ENCODE results near the gene LRRN3.

LRRN3 gene

DNA sequence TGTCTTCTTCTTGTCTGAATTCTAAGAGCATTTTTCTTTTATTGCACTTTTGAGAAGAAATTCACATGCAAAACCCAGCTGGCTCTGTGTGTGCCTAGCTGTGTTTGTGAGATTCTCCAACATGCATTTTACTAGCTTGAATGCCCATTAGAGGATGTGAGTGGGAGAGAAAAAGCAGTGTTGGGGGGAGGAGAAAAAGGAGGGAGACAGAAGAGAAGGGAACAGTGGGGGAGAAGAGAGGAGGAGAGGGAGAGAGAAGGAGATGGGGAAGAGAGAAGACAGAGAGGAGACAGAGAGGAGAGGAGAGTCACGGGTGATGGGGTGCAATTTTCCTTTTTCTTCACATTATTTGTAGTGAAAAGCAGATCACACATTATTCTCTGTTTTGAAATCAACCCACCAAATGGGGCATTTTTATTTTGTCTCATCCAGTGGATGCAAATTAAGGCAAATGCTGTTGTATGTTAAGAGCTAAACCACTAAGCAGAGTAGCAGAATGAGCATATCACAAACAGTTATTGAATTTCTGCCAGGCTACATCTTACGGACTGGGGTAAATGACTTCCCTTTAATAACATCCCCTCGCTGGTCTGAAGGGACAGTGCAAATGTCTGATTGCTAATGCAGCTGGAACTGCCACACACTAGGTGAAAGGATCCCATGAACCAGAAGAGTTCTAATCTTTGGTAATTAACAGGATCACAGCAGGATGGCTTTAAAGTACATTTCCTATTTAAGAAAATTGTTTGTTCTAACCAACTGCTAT is 849 bp downstream of the LRRN3 start:
- Histone ChIP-seq H3K4me1 (ENCODE audit: control insufficient read depth, insufficient read depth, low read length) (no peaks in the 10 kb centered on the region), H3K36me3 (ENCODE audit: control insufficient read depth in 2 of 2, insufficient read depth in 2 of 2, low read length in 2 of 2) (no peaks in the 10 kb centered on the region), H3K9me3 (ENCODE audit: control insufficient read depth in 2 of 2, low read length in 2 of 2) (no peaks in the 10 kb centered on the region), H3K4me3 (ENCODE audit: low read length in 2 of 2) (peak overlapping the region; percentile 67 to 76), H3K27ac (ENCODE audit: low read length) (no peak overlapping the region), H3K27me3 (ENCODE audit: control insufficient read depth in 1 of 2, insufficient read depth in 2 of 2, low read length in 2 of 2) (no peaks in the 10 kb centered on the region), H3K9ac (ENCODE audit: low read length in 2 of 2) (no peak overlapping the region)

GRCh38 chr7:111092406-111093236 is 1.7 kb downstream of the LRRN3 start:
- Histone ChIP-seq H3K9ac (ENCODE audit: low read length in 2 of 2) (peak overlapping the region in 1 of 2 donors; percentile 9), H3K4me3 (ENCODE audit: low read length in 2 of 2) (peak overlapping the region; percentile 41 to 76), H3K27ac (ENCODE audit: low read length) (no peak overlapping the region)

DNA sequence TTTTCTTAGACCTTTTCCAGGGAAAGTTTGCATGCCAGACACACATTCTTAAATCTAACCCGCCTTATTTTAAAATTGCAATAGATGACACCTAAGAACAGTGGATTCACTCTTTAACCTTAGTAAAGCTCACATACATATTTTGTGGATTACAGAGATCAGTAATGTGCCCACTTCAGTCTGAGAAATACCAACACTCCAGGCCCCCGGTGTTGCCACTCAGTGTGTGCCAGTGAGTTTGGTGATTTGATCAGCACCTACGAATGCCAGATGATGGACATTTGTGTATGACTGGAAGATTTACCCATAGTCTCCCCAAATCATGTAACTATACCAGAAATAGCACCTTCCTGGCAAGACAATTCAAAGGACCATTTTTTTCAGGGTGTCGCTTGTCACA is 2.6 kb downstream of the LRRN3 start:
- Histone ChIP-seq H3K4me1 (ENCODE audit: control insufficient read depth, insufficient read depth, low read length) (no peaks in the 10 kb centered on the region), H3K27me3 (ENCODE audit: control insufficient read depth in 1 of 2, insufficient read depth in 2 of 2, low read length in 2 of 2) (no peaks in the 10 kb centered on the region), H3K27ac (ENCODE audit: low read length) (no peak overlapping the region), H3K4me3 (ENCODE audit: low read length in 2 of 2) (no peak overlapping the region), H3K36me3 (ENCODE audit: control insufficient read depth in 2 of 2, insufficient read depth in 2 of 2, low read length in 2 of 2) (no peaks in the 10 kb centered on the region), H3K9ac (ENCODE audit: low read length in 2 of 2) (no peak overlapping the region), H3K9me3 (ENCODE audit: control insufficient read depth in 2 of 2, low read length in 2 of 2) (no peaks in the 10 kb centered on the region)

More at GRCh38 chr7:111092406-111093236, 1.7 kb downstream of the LRRN3 start:
- Histone ChIP-seq H3K36me3 (ENCODE audit: control insufficient read depth in 2 of 2, insufficient read depth in 2 of 2, low read length in 2 of 2) (no peaks in the 10 kb centered on the region), H3K27me3 (ENCODE audit: control insufficient read depth in 1 of 2, insufficient read depth in 2 of 2, low read length in 2 of 2) (no peaks in the 10 kb centered on the region), H3K9me3 (ENCODE audit: control insufficient read depth in 2 of 2, low read length in 2 of 2) (no peaks in the 10 kb centered on the region), H3K4me1 (ENCODE audit: control insufficient read depth, insufficient read depth, low read length) (no peaks in the 10 kb centered on the region)

GRCh38 chr7:111094419-111094818 is 3.5 kb downstream of the LRRN3 start:
- H3K9ac ChIP-seq (ENCODE audit: low read length in 2 of 2), result no peak overlapping the region
- no peaks in the 10 kb centered on the region for H3K4me1 ChIP-seq (ENCODE audit: control insufficient read depth, insufficient read depth, low read length)
- no peak overlapping the region for H3K4me3 ChIP-seq (ENCODE audit: low read length in 2 of 2)
- H3K36me3 ChIP-seq (ENCODE audit: control insufficient read depth in 2 of 2, insufficient read depth in 2 of 2, low read length in 2 of 2), result no peaks in the 10 kb centered on the region
- H3K9me3 ChIP-seq (ENCODE audit: control insufficient read depth in 2 of 2, low read length in 2 of 2), result no peaks in the 10 kb centered on the region
- H3K27ac ChIP-seq (ENCODE audit: low read length), result no peak overlapping the region
- H3K27me3 ChIP-seq (ENCODE audit: control insufficient read depth in 1 of 2, insufficient read depth in 2 of 2, low read length in 2 of 2), result no peaks in the 10 kb centered on the region

DNA sequence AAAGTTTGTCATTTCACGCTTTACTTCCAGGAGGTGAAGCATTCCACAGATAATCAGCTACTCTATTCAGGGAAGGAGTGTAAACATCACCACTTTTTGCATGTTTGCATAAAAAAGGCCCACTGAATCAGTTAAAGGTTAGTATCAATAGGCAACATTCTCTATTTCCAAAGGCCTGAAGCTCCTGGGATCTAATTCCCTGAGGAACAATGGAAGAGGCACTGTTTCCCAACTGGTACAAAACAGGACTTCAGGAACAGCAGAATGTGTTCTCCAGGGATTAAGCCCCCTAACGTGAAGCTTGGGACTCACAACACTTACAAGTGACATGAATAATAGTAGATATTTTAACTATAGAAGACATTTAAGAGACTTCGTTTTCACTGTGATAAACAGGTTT is 6.1 kb downstream of the LRRN3 start:
- H3K9ac ChIP-seq (ENCODE audit: low read length in 2 of 2), result no peak overlapping the region
- no peak overlapping the region for H3K27ac ChIP-seq (ENCODE audit: low read length)
- H3K36me3 ChIP-seq (ENCODE audit: control insufficient read depth in 2 of 2, insufficient read depth in 2 of 2, low read length in 2 of 2), result no peaks in the 10 kb centered on the region
- H3K4me3 ChIP-seq (ENCODE audit: low read length in 2 of 2), result no peak overlapping the region
- no peaks in the 10 kb centered on the region for H3K4me1 ChIP-seq (ENCODE audit: control insufficient read depth, insufficient read depth, low read length)
- no peaks in the 10 kb centered on the region for H3K9me3 ChIP-seq (ENCODE audit: control insufficient read depth in 2 of 2, low read length in 2 of 2)
- H3K27me3 ChIP-seq (ENCODE audit: control insufficient read depth in 1 of 2, insufficient read depth in 2 of 2, low read length in 2 of 2), result no peaks in the 10 kb centered on the region

DNA sequence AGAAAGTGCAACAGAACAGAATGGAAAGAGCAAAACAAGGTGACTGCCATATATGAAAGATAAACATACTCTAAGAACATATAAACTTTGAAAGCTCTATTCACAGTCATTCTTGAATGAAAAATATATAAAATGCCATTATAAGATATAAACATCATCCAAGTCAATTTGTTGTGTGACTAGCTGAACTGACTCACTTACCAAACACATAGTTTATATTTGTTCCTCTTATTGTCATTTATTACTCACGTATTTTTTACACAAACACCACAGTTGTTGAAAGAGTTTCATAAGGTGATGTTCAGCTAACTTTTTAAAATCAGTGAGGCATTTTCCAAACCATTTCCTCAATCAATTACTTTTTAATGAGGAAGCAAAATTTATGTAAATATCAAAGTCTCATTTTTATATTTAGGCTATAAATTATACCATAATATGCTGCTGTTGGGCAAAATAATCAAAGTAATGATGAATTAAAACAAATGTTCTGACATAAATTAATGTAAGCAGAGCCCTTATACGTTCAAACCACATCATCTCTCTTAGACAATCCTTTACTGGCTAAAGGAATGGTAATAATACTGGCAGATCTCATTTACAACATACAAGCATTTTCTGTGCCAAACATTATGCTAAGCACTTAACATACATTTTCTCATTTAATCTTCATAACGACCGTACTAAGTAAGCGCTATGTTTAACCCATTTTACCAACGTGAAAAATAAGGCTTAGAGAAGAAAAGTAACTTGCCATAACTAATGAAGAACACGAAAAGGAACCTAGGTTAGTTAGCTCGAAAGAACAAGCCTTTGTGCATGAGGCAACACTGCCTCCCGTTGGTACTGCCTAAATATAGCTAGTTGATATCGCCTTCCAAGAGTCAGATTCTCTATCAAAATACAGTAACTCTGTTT is 7.3 kb downstream of the LRRN3 start:
- H3K4me3 ChIP-seq (ENCODE audit: low read length in 2 of 2), result no peak overlapping the region
- no peak overlapping the region for H3K27ac ChIP-seq (ENCODE audit: low read length)
- no peak overlapping the region for H3K9ac ChIP-seq (ENCODE audit: low read length in 2 of 2)
- no peaks in the 10 kb centered on the region for H3K27me3 ChIP-seq (ENCODE audit: control insufficient read depth in 1 of 2, insufficient read depth in 2 of 2, low read length in 2 of 2)
- no peaks in the 10 kb centered on the region for H3K36me3 ChIP-seq (ENCODE audit: control insufficient read depth in 2 of 2, insufficient read depth in 2 of 2, low read length in 2 of 2)
- H3K9me3 ChIP-seq (ENCODE audit: control insufficient read depth in 2 of 2, low read length in 2 of 2), result no peaks in the 10 kb centered on the region
- H3K4me1 ChIP-seq (ENCODE audit: control insufficient read depth, insufficient read depth, low read length), result no peaks in the 10 kb centered on the region

GRCh38 chr7:111098926-111099250 is 8.0 kb downstream of the LRRN3 start:
- Histone ChIP-seq H3K9ac (ENCODE audit: low read length in 2 of 2) (no peak overlapping the region), H3K4me3 (ENCODE audit: low read length in 2 of 2) (no peak overlapping the region), H3K4me1 (ENCODE audit: control insufficient read depth, insufficient read depth, low read length) (no peaks in the 10 kb centered on the region), H3K9me3 (ENCODE audit: control insufficient read depth in 2 of 2, low read length in 2 of 2) (no peaks in the 10 kb centered on the region), H3K36me3 (ENCODE audit: control insufficient read depth in 2 of 2, insufficient read depth in 2 of 2, low read length in 2 of 2) (no peaks in the 10 kb centered on the region), H3K27me3 (ENCODE audit: control insufficient read depth in 1 of 2, insufficient read depth in 2 of 2, low read length in 2 of 2) (no peaks in the 10 kb centered on the region), H3K27ac (ENCODE audit: low read length) (no peak overlapping the region)

DNA sequence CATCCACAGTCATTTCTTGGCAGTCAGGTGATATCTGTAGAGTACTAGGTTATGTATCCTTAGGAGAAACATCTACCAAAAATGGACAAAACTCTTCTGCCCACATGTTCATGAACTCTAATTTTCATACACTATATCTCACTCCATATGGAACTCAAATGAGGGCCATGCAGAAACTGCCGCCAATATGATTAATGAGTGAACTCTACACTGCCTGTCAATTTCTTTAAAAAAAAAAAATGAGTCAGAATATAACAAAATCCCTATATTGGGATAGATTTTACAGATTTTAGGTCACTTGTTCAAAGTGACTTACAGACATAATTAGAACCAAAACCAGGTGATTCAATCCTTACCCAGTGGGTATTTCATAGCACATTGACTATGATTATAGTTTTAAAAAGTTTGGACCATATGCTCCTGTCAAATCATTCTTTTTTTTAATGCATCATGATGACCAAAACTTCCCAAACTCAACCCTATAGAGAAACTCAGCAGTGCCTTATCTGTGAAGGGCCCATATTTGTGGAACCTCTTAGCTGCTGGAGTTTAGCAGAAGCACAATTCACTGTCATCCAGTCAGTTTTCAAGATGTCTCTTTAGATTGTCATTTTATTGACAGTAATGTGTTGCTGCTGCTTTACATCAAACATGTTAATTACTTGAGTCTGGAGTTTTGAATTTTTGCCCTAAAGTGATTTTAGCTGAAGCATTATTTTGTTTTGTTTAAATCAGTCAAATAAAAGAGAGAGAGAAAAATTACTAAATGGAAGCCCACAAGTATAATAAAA is 11.1 kb downstream of the LRRN3 start:
- Histone ChIP-seq H3K9me3 (ENCODE audit: control insufficient read depth in 2 of 2, low read length in 2 of 2) (no peaks in the 10 kb centered on the region), H3K4me3 (ENCODE audit: low read length in 2 of 2) (no peak overlapping the region), H3K36me3 (ENCODE audit: control insufficient read depth in 2 of 2, insufficient read depth in 2 of 2, low read length in 2 of 2) (no peaks in the 10 kb centered on the region), H3K9ac (ENCODE audit: low read length in 2 of 2) (no peak overlapping the region), H3K27ac (ENCODE audit: low read length) (no peak overlapping the region), H3K27me3 (ENCODE audit: control insufficient read depth in 1 of 2, insufficient read depth in 2 of 2, low read length in 2 of 2) (no peaks in the 10 kb centered on the region), H3K4me1 (ENCODE audit: control insufficient read depth, insufficient read depth, low read length) (no peaks in the 10 kb centered on the region)

DNA sequence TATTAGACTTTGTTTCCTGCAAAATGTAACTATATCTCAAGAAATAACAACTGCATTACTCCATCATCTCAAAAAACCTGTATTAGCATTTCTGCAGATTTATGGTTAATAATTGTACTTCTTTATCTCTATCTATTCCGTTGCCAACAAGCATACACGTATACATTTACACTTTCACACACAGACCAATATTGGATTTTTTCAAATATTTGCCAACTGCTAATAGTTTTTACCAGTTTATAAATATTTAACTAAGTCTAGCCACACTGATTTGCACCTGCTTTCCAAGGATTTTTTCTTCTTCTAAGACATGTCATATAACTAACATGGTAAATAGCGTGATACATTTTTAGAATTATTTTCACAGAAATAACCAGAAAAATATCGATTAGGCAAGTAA is 12.2 kb downstream of the LRRN3 start:
- Histone ChIP-seq H3K27ac (ENCODE audit: low read length) (no peak overlapping the region), H3K9me3 (ENCODE audit: control insufficient read depth in 2 of 2, low read length in 2 of 2) (no peaks in the 10 kb centered on the region), H3K4me1 (ENCODE audit: control insufficient read depth, insufficient read depth, low read length) (no peaks in the 10 kb centered on the region), H3K4me3 (ENCODE audit: low read length in 2 of 2) (no peak overlapping the region), H3K9ac (ENCODE audit: low read length in 2 of 2) (no peak overlapping the region), H3K27me3 (ENCODE audit: control insufficient read depth in 1 of 2, insufficient read depth in 2 of 2, low read length in 2 of 2) (no peaks in the 10 kb centered on the region), H3K36me3 (ENCODE audit: control insufficient read depth in 2 of 2, insufficient read depth in 2 of 2, low read length in 2 of 2) (no peaks in the 10 kb centered on the region)

GRCh38 chr7:111103678-111104274 is 12.8 kb downstream of the LRRN3 start:
- no peak overlapping the region for H3K4me3 ChIP-seq (ENCODE audit: low read length in 2 of 2)
- H3K4me1 ChIP-seq (ENCODE audit: control insufficient read depth, insufficient read depth, low read length), result no peaks in the 10 kb centered on the region
- H3K27me3 ChIP-seq (ENCODE audit: control insufficient read depth in 1 of 2, insufficient read depth in 2 of 2, low read length in 2 of 2), result no peaks in the 10 kb centered on the region
- no peak overlapping the region for H3K27ac ChIP-seq (ENCODE audit: low read length)
- no peak overlapping the region for H3K9ac ChIP-seq (ENCODE audit: low read length in 2 of 2)
- no peaks in the 10 kb centered on the region for H3K36me3 ChIP-seq (ENCODE audit: control insufficient read depth in 2 of 2, insufficient read depth in 2 of 2, low read length in 2 of 2)
- no peaks in the 10 kb centered on the region for H3K9me3 ChIP-seq (ENCODE audit: control insufficient read depth in 2 of 2, low read length in 2 of 2)

Measured in stomach smooth muscle (tissue), 2 donors.